ENCODE results near the gene BTG4.

The BTG4 gene

GRCh38 chr11:111500481-111500880 lies 11.7 kb downstream of the BTG4 start:
- TF ChIP-seq CTCF (IDR thresholded peaks at IDR 0.05; ENCODE audit: insufficient read depth, missing control alignments), result no peak
- no peak for DNase-seq (ENCODE audit: insufficient read length, low spot score)
- FAIRE-seq, result no peak

GRCh38 chr11:111499483-111499882 lies 12.7 kb downstream of the BTG4 start:
- no peak for TF ChIP-seq CTCF (IDR thresholded peaks at IDR 0.05; ENCODE audit: insufficient read depth, missing control alignments)
- FAIRE-seq (no peak), DNase-seq (ENCODE audit: insufficient read length, low spot score) (no peak)

GRCh38 chr11:111494040-111494439 lies 18.1 kb downstream of the BTG4 start:
- DNase-seq (ENCODE audit: insufficient read length, low spot score) (no peak), FAIRE-seq (peak; percentile 32)
- TF ChIP-seq CTCF (IDR thresholded peaks at IDR 0.05; ENCODE audit: insufficient read depth, missing control alignments), result no peak

- FAIRE-seq (no peak), DNase-seq (ENCODE audit: insufficient read length, low spot score) (no peak)
- TF ChIP-seq CTCF (IDR thresholded peaks at IDR 0.05; ENCODE audit: insufficient read depth, missing control alignments), result no peak
Measured at GRCh38 chr11:111490496-111490895, 21.7 kb downstream of the BTG4 start.

GRCh38 chr11:111483431-111483830 lies 28.8 kb downstream of the BTG4 start:
- no peak for TF ChIP-seq CTCF (IDR thresholded peaks at IDR 0.05; ENCODE audit: insufficient read depth, missing control alignments)
- DNase-seq (ENCODE audit: insufficient read length, low spot score) (no peak), FAIRE-seq (no peak)

GRCh38 chr11:111479666-111480065 lies 32.5 kb downstream of the BTG4 start:
- FAIRE-seq, result no peak
- TF ChIP-seq CTCF (IDR thresholded peaks at IDR 0.05; ENCODE audit: insufficient read depth, missing control alignments), result no peak
- DNase-seq (ENCODE audit: insufficient read length, low spot score), result no peak

GRCh38 chr11:111477898-111478297 lies 34.3 kb downstream of the BTG4 start:
- no peak for TF ChIP-seq CTCF (IDR thresholded peaks at IDR 0.05; ENCODE audit: insufficient read depth, missing control alignments)
- DNase-seq (ENCODE audit: insufficient read length, low spot score) (no peak), FAIRE-seq (no peak)

Data from D721Med (cell line).